MV-4-11 (cell line): ENCODE measurements around the gene ZNF384.
"Not testable (repeated sequence)": the region's sequence is repeated elsewhere in the genome, so short reads cannot be mapped to it uniquely, and the experiment has no call there.

Experiments
- DNase-seq: peaks from one replicate; lab custom pipeline; 2025; lab: John Stamatoyannopoulos, UW

ZNF384 gene

GRCh38 chr12:6688999-6689882 is at the start of gene ZNF384:
TSS of gene ZNF384 (minus strand) at chr12:6689375. CDS start at chr12:6679520, 9,855 bp downstream.
- peak; percentile 100 for DNase-seq

GRCh38 chr12:6736754-6737153 is 47.6 kb upstream of the ZNF384 start:
- no peak for DNase-seq

GRCh38 chr12:6735448-6736191 is 46.4 kb upstream of the ZNF384 start:
- peak; percentile 22 for DNase-seq

GRCh38 chr12:6734506-6735387 is 45.6 kb upstream of the ZNF384 start:
- no peak for DNase-seq

GRCh38 chr12:6730169-6730568 is 41.0 kb upstream of the ZNF384 start:
- no peak for DNase-seq

GRCh38 chr12:6729186-6729585 is 40.0 kb upstream of the ZNF384 start:
- no peak for DNase-seq

GRCh38 chr12:6725350-6725749 is 36.2 kb upstream of the ZNF384 start:
- DNase-seq: no peak

DNA sequence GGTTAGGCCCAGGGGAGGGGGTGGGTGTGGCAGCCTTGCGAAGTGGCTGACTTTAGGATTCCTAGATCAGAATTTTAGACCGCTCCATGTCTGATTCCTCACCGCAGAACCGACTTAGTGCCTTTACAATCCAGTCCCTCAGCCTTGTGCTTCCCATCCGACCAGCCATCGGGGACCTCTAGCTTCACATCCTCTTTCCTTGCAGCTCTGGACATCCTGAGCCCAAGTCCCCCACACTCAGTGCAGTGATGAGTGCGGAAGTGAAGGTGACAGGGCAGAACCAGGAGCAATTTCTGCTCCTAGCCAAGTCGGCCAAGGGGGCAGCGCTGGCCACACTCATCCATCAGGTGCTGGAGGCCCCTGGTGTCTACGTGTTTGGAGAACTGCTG is 35.2 kb upstream of the ZNF384 start:
- DNase-seq: peak; percentile 78

- peak; percentile 99 for DNase-seq
Observed at GRCh38 chr12:6723607-6724408, 34.6 kb upstream of the ZNF384 start, which contains the start of gene COPS7A. TSS of gene COPS7A (plus strand) at chr12:6724046. CDS start at chr12:6724657, 611 bp downstream.

DNA sequence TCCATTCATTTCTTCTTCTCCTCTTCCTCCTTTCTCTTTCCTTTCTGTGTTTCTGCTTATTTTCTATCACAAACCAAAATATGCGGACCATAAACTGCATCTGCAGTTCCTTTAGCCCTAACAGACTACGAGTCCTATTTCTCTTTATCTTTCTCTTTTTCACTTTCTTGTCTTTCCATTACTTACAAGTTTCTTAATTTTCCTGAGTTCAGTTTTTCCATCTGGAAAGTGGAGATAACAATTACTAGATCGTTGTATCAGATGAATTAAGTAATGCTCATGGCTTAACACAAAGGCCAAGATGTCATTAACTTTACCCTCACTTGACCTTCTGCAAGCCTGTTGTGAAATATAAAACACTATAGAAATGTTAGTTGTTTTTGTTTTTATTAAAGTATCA is 33.7 kb upstream of the ZNF384 start:
- no peak for DNase-seq

GRCh38 chr12:6716874-6717437 is 27.8 kb upstream of the ZNF384 start:
- DNase-seq: no peak

- DNase-seq: not testable (repeated sequence)
Observed at GRCh38 chr12:6716031-6716873, 27.1 kb upstream of the ZNF384 start.

GRCh38 chr12:6708960-6709394 is 19.8 kb upstream of the ZNF384 start:
- DNase-seq: no peak

- DNase-seq: not testable (repeated sequence)
Observed at GRCh38 chr12:6708351-6708750, 19.2 kb upstream of the ZNF384 start.

GRCh38 chr12:6703631-6704030 is 14.5 kb upstream of the ZNF384 start:
- DNase-seq: no peak

GRCh38 chr12:6701078-6701768 is 12.0 kb upstream of the ZNF384 start:
- DNase-seq: peak; percentile 9

DNA sequence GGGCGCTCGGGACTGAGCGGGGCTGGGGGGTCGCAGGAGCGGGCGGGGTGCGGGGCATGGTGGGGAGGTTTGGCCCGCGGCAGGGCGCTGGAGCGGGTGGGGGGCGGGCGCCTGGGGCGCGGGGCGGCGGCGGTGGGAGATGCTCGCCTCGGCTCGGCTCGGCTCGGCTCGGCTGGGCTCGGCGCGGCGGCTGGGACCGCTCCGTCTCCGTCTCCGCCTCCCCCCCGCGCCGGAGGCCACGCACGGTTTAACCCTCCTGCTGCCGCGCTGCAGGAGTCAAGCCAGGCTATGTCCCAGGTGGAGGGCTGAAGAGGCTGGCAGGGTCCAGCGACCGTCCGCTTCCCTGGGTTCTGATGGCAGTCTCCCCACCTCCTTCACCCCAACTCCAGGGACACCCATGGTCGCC is 11.5 kb upstream of the ZNF384 start, which contains the start of gene PIANP:
TSS of gene PIANP (minus strand) at position 170 of the 406 bp plus-strand sequence. CDS start 2,754 bp downstream, outside the sequence.
- DNase-seq: no peak

DNA sequence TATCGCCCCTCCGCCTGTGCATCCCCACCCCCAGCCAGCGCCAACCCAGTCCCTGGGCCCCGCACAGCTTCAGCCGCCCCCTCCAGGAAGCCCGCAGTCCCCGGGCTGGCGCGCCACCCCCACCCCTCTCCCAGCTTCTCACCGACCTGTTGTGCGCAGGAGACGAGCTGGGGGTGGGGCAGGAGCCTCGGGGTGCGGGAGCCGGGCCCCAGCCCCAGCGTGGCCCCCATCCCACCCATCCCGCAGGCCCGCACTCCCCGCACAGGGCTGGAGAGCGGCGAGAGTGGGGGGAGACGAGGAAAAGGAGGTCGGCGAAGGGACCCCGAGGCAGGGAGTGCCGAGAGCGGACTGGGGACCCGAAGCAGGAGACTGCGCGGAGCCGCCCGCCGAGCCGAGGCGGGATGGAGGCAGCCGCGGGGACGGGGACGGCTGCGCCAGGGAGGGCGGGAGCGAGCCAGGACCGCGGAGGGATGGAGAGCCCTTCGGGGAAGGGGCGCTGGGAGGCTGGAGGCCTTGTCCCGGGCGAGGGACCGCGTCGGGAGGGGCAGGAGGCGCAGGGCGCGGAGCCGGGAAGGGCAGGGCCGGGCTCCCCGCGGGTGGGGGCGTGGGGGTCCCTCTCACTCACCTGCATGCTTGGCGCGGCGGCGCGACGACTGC is 10.9 kb upstream of the ZNF384 start:
- DNase-seq: no peak
